Mucosa of descending colon (tissue), 3 donors: ENCODE measurements around the gene FAM114A2. TPM values are rescaled to one million over a fixed set of nuclear protein-coding genes. Genes with fewer than 3 reads are reported as not detected.

ENCODE experiments used
- ATAC-seq: fragments of 200-7000 bp; cut with Tn5 transposase; one replicate; pipeline ENCODE4 v1.9.1; 2020; ENCODE audit warnings: mild to moderate bottlenecking, moderate library complexity
- DNase-seq, 3 donors: peaks; one replicate each; pipeline ENCODE4 v3.0.0-alpha.2; 2020
- H3K36me3 ChIP-seq: fragments of 200-600 bp; one replicate; pipeline ENCODE4 v1.8.0; 2021; ENCODE audit warnings: low read depth, mild to moderate bottlenecking
- H3K4me1 ChIP-seq: fragments of 200-600 bp; one replicate; pipeline ENCODE4 v1.8.0; 2021; ENCODE audit warnings: low read depth, mild to moderate bottlenecking
- H3K4me3 ChIP-seq: fragments of 200-600 bp; one replicate; pipeline ENCODE4 v1.8.0; 2021; ENCODE audit warnings: mild to moderate bottlenecking
- H3K9me3 ChIP-seq: fragments of 200-600 bp; one replicate; pipeline ENCODE4 v1.8.0; 2021; ENCODE audit warnings: mild to moderate bottlenecking
- CTCF ChIP-seq: fragments of 200-600 bp; IDR thresholded peaks from one replicate; pipeline ENCODE4 v1.8.0; 2022; ENCODE audit warnings: antibody characterized with exemption, mild to moderate bottlenecking
- intact Hi-C, 2 donors: fragments of 100-400 bp; cut with DNase I in 1 of 2; cut with micrococcal nuclease in 1 of 2; formaldehyde crosslinking; loops; one replicate each; pipeline versions ENCODE4 v1.11.0 to v1.11.1; 2022; cut with DNase I, micrococcal nuclease
- total RNA-seq, 3 donors: library from RNA; stranded (reverse); fragmentation: NEBNext Ultra II Directional in 2 of 3; extraction: Animal tissue kit (Norgen Biotek cat#: 25700) in 2 of 3; gene quantifications; one replicate each; pipeline versions ENCODE4 v1.2.1 to v1.2.4, GENCODE V29; 2021 to 2023
- donor health status: DM: no; HTN: no; CAD: no; lungs with moderate emphysema.
- donor health status: DM: no; HTN: no; CAD: no.
- donor health status: DM: no; HTN: yes; CAD: no.

FAM114A2 gene
- total RNA-seq, 3 donors from 2014 or later = 20.1 to 40.9 (median 21.6) TPM

GRCh38 chr5:153983885-153984284 is 54.8 kb downstream of the FAM114A2 start:
- intact Hi-C loops = no loop called here

GRCh38 chr5:153981905-153982605 is 56.7 kb downstream of the FAM114A2 start:
- intact Hi-C loops = no loop called here

More at GRCh38 chr5:153983885-153984284, 54.8 kb downstream of the FAM114A2 start:
- ATAC-seq (no peak), DNase-seq (no peak)
- no peaks in the 10 kb centered on the region for H3K9me3 ChIP-seq
- TF ChIP-seq CTCF = no peak
- no peak overlapping the region for H3K4me3 ChIP-seq
- no peaks in the 10 kb centered on the region for H3K36me3 ChIP-seq
- peaks cover 5% of the 10 kb centered on the region for H3K4me1 ChIP-seq

GRCh38 chr5:153979028-153979783 is 59.5 kb downstream of the FAM114A2 start:
- Histone ChIP-seq H3K9me3 (no peaks in the 10 kb centered on the region), H3K36me3 (no peaks in the 10 kb centered on the region), H3K4me3 (no peak overlapping the region), H3K4me1 (no peaks in the 10 kb centered on the region)
- DNase-seq (no peak), ATAC-seq (no peak)
- TF ChIP-seq CTCF = no peak
- intact Hi-C loops = no loop called here

More at GRCh38 chr5:153981905-153982605, 56.7 kb downstream of the FAM114A2 start:
- no peaks in the 10 kb centered on the region for H3K9me3 ChIP-seq
- ATAC-seq = no peak
- no peak for TF ChIP-seq CTCF
- no peak for DNase-seq
- no peaks in the 10 kb centered on the region for H3K4me1 ChIP-seq
- no peak overlapping the region for H3K4me3 ChIP-seq
- H3K36me3 ChIP-seq = no peaks in the 10 kb centered on the region

- Histone ChIP-seq H3K9me3 (no peaks in the 10 kb centered on the region), H3K4me3 (no peak overlapping the region), H3K36me3 (no peaks in the 10 kb centered on the region), H3K4me1 (no peaks in the 10 kb centered on the region)
- DNase-seq (no peak), ATAC-seq (peak; percentile 10)
- intact Hi-C loops = no loop called here
- TF ChIP-seq CTCF = no peak
Observed at GRCh38 chr5:153974813-153975163, 63.9 kb downstream of the FAM114A2 start.

GRCh38 chr5:153974131-153974812 is 64.4 kb downstream of the FAM114A2 start:
- intact Hi-C loops = no loop called here

More at GRCh38 chr5:153974131-153974812, 64.4 kb downstream of the FAM114A2 start:
- ATAC-seq (peak; percentile 64), DNase-seq (peak in 1 of 3 donors; percentile 37)
- no peaks in the 10 kb centered on the region for H3K4me1 ChIP-seq
- H3K9me3 ChIP-seq = no peaks in the 10 kb centered on the region
- no peaks in the 10 kb centered on the region for H3K36me3 ChIP-seq
- peak; percentile 60 for TF ChIP-seq CTCF
- H3K4me3 ChIP-seq = no peak overlapping the region
